Breast epithelium (tissue), 4 donors: ENCODE data around the gene ENOX1. TPM values are rescaled to one million over a fixed set of nuclear protein-coding genes. Genes with fewer than 3 reads are reported as not detected.

Experiments
- DNase-seq, 2 donors: peaks; one replicate each; pipeline ENCODE4 v3.0.0-alpha.2; 2019; ENCODE audit warnings: low spot score in 2 of 2
- H3K27ac ChIP-seq, 2 donors: fragments of 200-600 bp; sonication (generic) in 1 of 2; one replicate each; pipeline ENCODE4 v1.5.1; 2016 to 2019; ENCODE audit warnings: mild to moderate bottlenecking in 1 of 2
- H3K27me3 ChIP-seq, 2 donors: fragments of 200-600 bp; sonication (generic) in 1 of 2; one replicate each; pipeline versions ENCODE4 v1.5.1 to v1.6.0; 2017 to 2019; ENCODE audit warnings: control low read depth in 1 of 2, mild to moderate bottlenecking in 1 of 2
- H3K36me3 ChIP-seq: fragments of 200-600 bp; one replicate; pipeline ENCODE4 v1.5.1; 2019
- H3K4me1 ChIP-seq, 2 donors: fragments of 200-600 bp; sonication (generic); one replicate each; pipeline ENCODE4 v1.5.1; 2016 to 2019; ENCODE audit warnings: control low read depth in 1 of 2
- H3K4me3 ChIP-seq, 3 donors: fragments of 200-600 bp; sonication (generic); 1 replicate in 2 of 3; 2 replicates in 1 of 3; pipeline ENCODE4 v1.5.1; 2016 to 2019; ENCODE audit warnings: mild to moderate bottlenecking in 3 of 3, moderate library complexity in 2 of 3
- H3K9me3 ChIP-seq, 2 donors: fragments of 200-600 bp; sonication (generic) in 1 of 2; one replicate each; pipeline ENCODE4 v1.5.1; 2016 to 2019; ENCODE audit warnings: control low read depth in 1 of 2
- CTCF ChIP-seq, 3 donors: fragments of 450-650 bp; IDR thresholded peaks; one replicate each; pipeline ENCODE4 v1.5.1; 2016 to 2017; ENCODE audit warnings: antibody characterized with exemption in 3 of 3, mild to moderate bottlenecking in 3 of 3, moderate library complexity in 3 of 3
- POLR2A ChIP-seq: fragments of 450-650 bp; IDR thresholded peaks from one replicate; pipeline ENCODE4 v1.6.1; 2016; ENCODE audit warnings: antibody characterized with exemption, mild to moderate bottlenecking, moderate library complexity
- POLR2AphosphoS5 ChIP-seq, 3 donors: sonication (generic); formaldehyde crosslinking; IDR thresholded peaks; one replicate each; pipeline ENCODE4 v1.6.1; 2017; ENCODE audit warnings: antibody characterized with exemption in 3 of 3
- intact Hi-C: fragments of 100-400 bp; cut with DNase I; formaldehyde crosslinking; loops from one replicate; pipeline ENCODE4 v1.15.1; 2023; ENCODE audit warnings: low total_unique reads
- total RNA-seq, 3 donors: library from RNA; depleted of rRNA; stranded (reverse); fragments of >200 nt; gene quantifications; one replicate each; pipeline ENCODE4 v1.1.0, GENCODE V29; 2016

Gene ENOX1
- total RNA-seq, 3 donors from 2014 or later: 1.9 to 2.3 (median 2.0) TPM

GRCh38 chr13:43669964-43670363, 116.8 kb downstream of the ENOX1 start:
- no peak for DNase-seq
- Histone ChIP-seq H3K9me3 (no peaks in the 10 kb centered on the region), H3K4me1 (no peaks in the 10 kb centered on the region), H3K27ac (no peak overlapping the region), H3K36me3 (no peaks in the 10 kb centered on the region), H3K4me3 (no peak overlapping the region), H3K27me3 (no peaks in the 10 kb centered on the region)
- intact Hi-C loops: no loop called here
- TF ChIP-seq CTCF (IDR thresholded peaks at IDR 0.05): no peak
- no peak for TF ChIP-seq POLR2A
- TF ChIP-seq POLR2AphosphoS5 (IDR thresholded peaks at IDR 0.05): no peak

- TF ChIP-seq CTCF (IDR thresholded peaks at IDR 0.05): no peak
- TF ChIP-seq POLR2AphosphoS5 (IDR thresholded peaks at IDR 0.05): no peak
- TF ChIP-seq POLR2A: no peak
- Histone ChIP-seq H3K4me3 (no peak overlapping the region), H3K9me3 (no peaks in the 10 kb centered on the region), H3K27me3 (no peaks in the 10 kb centered on the region), H3K4me1 (no peaks in the 10 kb centered on the region), H3K27ac (no peak overlapping the region), H3K36me3 (no peaks in the 10 kb centered on the region)
- no peak for DNase-seq
- intact Hi-C loops: no loop called here
Measured at GRCh38 chr13:43669101-43669500, 117.7 kb downstream of the ENOX1 start.

GRCh38 chr13:43666403-43666802, 120.4 kb downstream of the ENOX1 start:
- intact Hi-C loops: no loop called here
- Histone ChIP-seq H3K27me3 (no peaks in the 10 kb centered on the region), H3K9me3 (no peaks in the 10 kb centered on the region), H3K27ac (no peak overlapping the region), H3K36me3 (no peaks in the 10 kb centered on the region), H3K4me1 (no peaks in the 10 kb centered on the region), H3K4me3 (no peak overlapping the region)
- DNase-seq: no peak
- TF ChIP-seq POLR2AphosphoS5 (IDR thresholded peaks at IDR 0.05) (no peak), POLR2A (no peak), CTCF (IDR thresholded peaks at IDR 0.05) (no peak)

- Histone ChIP-seq H3K9me3 (no peaks in the 10 kb centered on the region), H3K4me1 (no peaks in the 10 kb centered on the region), H3K27me3 (no peaks in the 10 kb centered on the region), H3K4me3 (no peak overlapping the region), H3K27ac (no peak overlapping the region), H3K36me3 (no peaks in the 10 kb centered on the region)
- TF ChIP-seq POLR2AphosphoS5 (IDR thresholded peaks at IDR 0.05) (no peak), POLR2A (no peak), CTCF (IDR thresholded peaks at IDR 0.05) (no peak)
- intact Hi-C loops: no loop called here
- DNase-seq: no peak
Measured at GRCh38 chr13:43665388-43665787, 121.4 kb downstream of the ENOX1 start.

GRCh38 chr13:43664700-43665191, 122.0 kb downstream of the ENOX1 start:
- no peaks in the 10 kb centered on the region for H3K27me3 ChIP-seq
- DNase-seq: no peak
- intact Hi-C loops: no loop called here
- H3K36me3 ChIP-seq: no peaks in the 10 kb centered on the region
- no peak overlapping the region for H3K4me3 ChIP-seq
- no peak for TF ChIP-seq CTCF (IDR thresholded peaks at IDR 0.05)
- no peak for TF ChIP-seq POLR2AphosphoS5 (IDR thresholded peaks at IDR 0.05)
- TF ChIP-seq POLR2A: no peak
- no peaks in the 10 kb centered on the region for H3K4me1 ChIP-seq
- no peak overlapping the region for H3K27ac ChIP-seq
- no peaks in the 10 kb centered on the region for H3K9me3 ChIP-seq
